ENCODE data around the gene THOC2. TPM values are rescaled to one million over a fixed set of nuclear protein-coding genes. Genes with fewer than 3 reads are reported as not detected.

Gene THOC2
- total and polyA plus RNA-seq, 9 of the 15 experiments (the other 6 are each of a cell fraction or from before 2014, with no cell fraction given): 131 to 234 (median 192) TPM

GRCh38 chrX:123673813-123674212 lies 59.0 kb downstream of the THOC2 start (continued):
- TF ChIP-seq ZNF280A (IDR thresholded peaks at IDR 0.05; ENCODE audit: low read depth, partially characterized antibody): no peak

GRCh38 chrX:123665197-123665596 lies 67.7 kb downstream of the THOC2 start:
- in situ Hi-C loops (cut with MboI) (no loop called here), intact Hi-C loops (cut with micrococcal nuclease) (no loop called here)
- ChIA-PET POLR2A (no interaction called here), CTCF (ENCODE audit: low intra/inter-chr PET ratio) (no interaction called here)
- Histone ChIP-seq H3K4me1 (replicated peaks in 1 of 2; ENCODE audit: control insufficient read depth in 2 of 2, insufficient read depth in 2 of 2, low read length in 2 of 2) (no peaks in the 10 kb centered on the region; a peak in 1 of 5 replicates), H3K4me2 (ENCODE audit: insufficient read depth, low read length) (no peak overlapping the region), H3K9me1 (ENCODE audit: control insufficient read depth, insufficient read depth, low read length) (no peaks in the 10 kb centered on the region), H3K79me2 (ENCODE audit: control insufficient read depth, insufficient read depth, low read length) (peaks cover 13% of the 10 kb centered on the region), H3K27me3 (ENCODE audit: control insufficient read depth in 2 of 2, insufficient read depth in 2 of 2, low read length in 2 of 2) (no peaks in the 10 kb centered on the region), H3K36me3 (ENCODE audit: control insufficient read depth, insufficient read depth, low read length) (peaks cover 82% of the 10 kb centered on the region), H3K4me3 (no peak overlapping the region), H4K20me1 (replicated peaks; ENCODE audit: control insufficient read depth, insufficient read depth, low read length) (no peaks in the 10 kb centered on the region), H3K9me3 (replicated peaks; ENCODE audit: control insufficient read depth, insufficient read depth, low read depth, low read length) (no peaks in the 10 kb centered on the region), H3K27ac (ENCODE audit: extremely low read depth, low read depth, low read length) (no peak overlapping the region), H3K9ac (ENCODE audit: insufficient read depth in 1 of 2, low read depth in 2 of 2, low read length in 2 of 2) (no peak overlapping the region), H2AFZ (ENCODE audit: low read depth, low read length) (no peak overlapping the region)
- TF ChIP-seq ZBTB33 (CRISPR knock-in tag; IDR thresholded peaks at IDR 0.05) (no peak), ZNF24 (IDR thresholded peaks at IDR 0.05) (no peak), SMARCA5 (IDR thresholded peaks at IDR 0.05) (no peak), NCOA4 (IDR thresholded peaks at IDR 0.05; ENCODE audit: partially characterized antibody) (no peak), RFX7 (CRISPR knock-in tag; IDR thresholded peaks at IDR 0.05) (no peak), SOX6 (IDR thresholded peaks at IDR 0.05) (no peak), ZNF644 (tag; IDR thresholded peaks at IDR 0.05; ENCODE audit: low read depth) (no peak), PRDM10 (IDR thresholded peaks at IDR 0.05; ENCODE audit: partially characterized antibody) (peak; percentile 32)
- FAIRE-seq (no peak), DNase-seq (ENCODE audit: extremely low read depth in 1 of 4, low spot score in 3 of 4) (no peak), ATAC-seq (no peak)
- WGBS (ENCODE audit: insufficient coverage, low coverage, missing lambda C conversion rate): 90% methylated on average over 3 of the region's 3 CpGs
- BruUV-seq (replicated peaks): no TSS peak
